Measurements from ENCODE around the gene CYRIA.

The CYRIA gene

DNA sequence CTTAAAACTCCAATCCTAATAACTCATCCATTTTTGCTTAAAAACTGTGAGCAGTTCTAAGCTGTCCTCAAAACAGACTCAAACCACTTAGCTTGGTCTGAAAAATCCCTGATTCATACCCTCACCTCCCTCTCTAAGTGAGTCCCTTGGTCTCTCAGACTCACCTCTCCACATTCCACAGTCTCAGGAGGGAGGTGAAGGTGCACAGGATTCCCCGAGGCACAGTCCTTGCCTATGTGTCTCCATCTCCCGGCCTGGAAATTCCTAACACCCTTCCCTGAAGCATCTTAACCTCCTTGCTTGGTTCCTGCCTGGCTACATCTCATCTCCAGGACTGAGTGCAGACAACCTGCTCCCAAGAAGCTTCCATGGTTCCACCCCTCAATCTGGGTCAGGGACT, 45.0 kb downstream of the CYRIA start:
- Histone ChIP-seq H3K9ac (ENCODE audit: low read length) (no peak overlapping the region), H3K79me2 (ENCODE audit: low read length) (no peaks in the 10 kb centered on the region), H4K20me1 (ENCODE audit: insufficient read depth, low read length) (no peaks in the 10 kb centered on the region), H3K36me3 (replicated peaks; ENCODE audit: low read depth, low read length) (peaks cover 11% of the 10 kb centered on the region), H3K4me1 (ENCODE audit: low read length) (peaks cover 48% of the 10 kb centered on the region), H3K27me3 (ENCODE audit: low read depth, low read length) (no peaks in the 10 kb centered on the region), H3K4me2 (ENCODE audit: low read length) (no peak overlapping the region), H3K9me3 (ENCODE audit: insufficient read depth, low read length) (no peaks in the 10 kb centered on the region), H2AFZ (ENCODE audit: low read depth, low read length) (no peak overlapping the region), H3K27ac (ENCODE audit: low read length) (no peak overlapping the region), H3K4me3 (ENCODE audit: low read length) (no peak overlapping the region)
- TF ChIP-seq, protein P1, sequence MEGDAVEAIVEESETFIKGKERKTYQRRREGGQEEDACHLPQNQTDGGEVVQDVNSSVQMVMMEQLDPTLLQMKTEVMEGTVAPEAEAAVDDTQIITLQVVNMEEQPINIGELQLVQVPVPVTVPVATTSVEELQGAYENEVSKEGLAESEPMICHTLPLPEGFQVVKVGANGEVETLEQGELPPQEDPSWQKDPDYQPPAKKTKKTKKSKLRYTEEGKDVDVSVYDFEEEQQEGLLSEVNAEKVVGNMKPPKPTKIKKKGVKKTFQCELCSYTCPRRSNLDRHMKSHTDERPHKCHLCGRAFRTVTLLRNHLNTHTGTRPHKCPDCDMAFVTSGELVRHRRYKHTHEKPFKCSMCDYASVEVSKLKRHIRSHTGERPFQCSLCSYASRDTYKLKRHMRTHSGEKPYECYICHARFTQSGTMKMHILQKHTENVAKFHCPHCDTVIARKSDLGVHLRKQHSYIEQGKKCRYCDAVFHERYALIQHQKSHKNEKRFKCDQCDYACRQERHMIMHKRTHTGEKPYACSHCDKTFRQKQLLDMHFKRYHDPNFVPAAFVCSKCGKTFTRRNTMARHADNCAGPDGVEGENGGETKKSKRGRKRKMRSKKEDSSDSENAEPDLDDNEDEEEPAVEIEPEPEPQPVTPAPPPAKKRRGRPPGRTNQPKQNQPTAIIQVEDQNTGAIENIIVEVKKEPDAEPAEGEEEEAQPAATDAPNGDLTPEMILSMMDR (IDR thresholded peaks at IDR 0.05; ENCODE audit: low read depth, low read length), result no peak
- no peak for TF ChIP-seq EZH2phosphoT487 (IDR thresholded peaks at IDR 0.05; ENCODE audit: low read depth)

- TF ChIP-seq, protein P1 (IDR thresholded peaks at IDR 0.05; ENCODE audit: low read depth, low read length), result no peak
- no peak for TF ChIP-seq EZH2phosphoT487 (IDR thresholded peaks at IDR 0.05; ENCODE audit: low read depth)
- Histone ChIP-seq H3K9ac (ENCODE audit: low read length) (no peak overlapping the region), H3K79me2 (ENCODE audit: low read length) (no peaks in the 10 kb centered on the region), H3K27me3 (ENCODE audit: low read depth, low read length) (no peaks in the 10 kb centered on the region), H3K27ac (ENCODE audit: low read length) (no peak overlapping the region), H4K20me1 (ENCODE audit: insufficient read depth, low read length) (no peaks in the 10 kb centered on the region), H3K4me2 (ENCODE audit: low read length) (no peak overlapping the region), H3K4me1 (ENCODE audit: low read length) (peaks cover 40% of the 10 kb centered on the region), H3K4me3 (ENCODE audit: low read length) (no peak overlapping the region), H3K9me3 (ENCODE audit: insufficient read depth, low read length) (no peaks in the 10 kb centered on the region), H2AFZ (ENCODE audit: low read depth, low read length) (no peak overlapping the region), H3K36me3 (replicated peaks; ENCODE audit: low read depth, low read length) (peaks cover 11% of the 10 kb centered on the region)
Observed at GRCh38 chr2:16619576-16620245, 45.9 kb downstream of the CYRIA start.

GRCh38 chr2:16617282-16618266, 48.1 kb downstream of the CYRIA start:
- H3K4me3 ChIP-seq (ENCODE audit: low read length), result no peak overlapping the region
- peaks cover 11% of the 10 kb centered on the region for H3K36me3 ChIP-seq (replicated peaks; ENCODE audit: low read depth, low read length)
- no peak overlapping the region; the same call in 1 of the 2 replicates for H3K4me2 ChIP-seq (ENCODE audit: low read length)
- H3K27ac ChIP-seq (ENCODE audit: low read length), result no peak overlapping the region
- no peaks in the 10 kb centered on the region for H3K79me2 ChIP-seq (ENCODE audit: low read length)
- no peak overlapping the region for H2AFZ ChIP-seq (ENCODE audit: low read depth, low read length)
- no peak overlapping the region for H3K9ac ChIP-seq (ENCODE audit: low read length)
- H3K9me3 ChIP-seq (ENCODE audit: insufficient read depth, low read length), result no peaks in the 10 kb centered on the region
- H4K20me1 ChIP-seq (ENCODE audit: insufficient read depth, low read length), result no peaks in the 10 kb centered on the region
- peaks cover 21% of the 10 kb centered on the region for H3K4me1 ChIP-seq (ENCODE audit: low read length)
- no peaks in the 10 kb centered on the region for H3K27me3 ChIP-seq (ENCODE audit: low read depth, low read length)
- TF ChIP-seq EZH2phosphoT487 (IDR thresholded peaks at IDR 0.05; ENCODE audit: low read depth), result no peak
- TF ChIP-seq, protein P1 (IDR thresholded peaks at IDR 0.05; ENCODE audit: low read depth, low read length), result peak; percentile 58

All from OCI-LY3 (cell line).